ENCODE measurements around the gene B3GNT5. TPM values are rescaled to one million over a fixed set of nuclear protein-coding genes. Genes with fewer than 3 reads are reported as not detected.

Gene B3GNT5
- total and polyA plus RNA-seq, 2 donors (not counting 3 experiments of a cell fraction or from before 2014, with no cell fraction given) = 4.1 to 25.6 TPM

GRCh38 chr3:183307749-183308148, 54.7 kb downstream of the B3GNT5 start:
- Histone ChIP-seq H3K4me1 (ENCODE audit: control insufficient read depth, extremely low read depth, insufficient read depth, low read length) (peaks cover 4% of the 10 kb centered on the region), H3K27me3 (ENCODE audit: control insufficient read depth in 2 of 2, insufficient read depth in 2 of 2, low read length in 2 of 2) (no peaks in the 10 kb centered on the region), H3K36me3 (ENCODE audit: control insufficient read depth in 2 of 2, extremely low read depth in 1 of 2, insufficient read depth in 2 of 2, low read length in 2 of 2) (no peaks in the 10 kb centered on the region), H2AFZ (ENCODE audit: low read depth, low read length) (no peak overlapping the region), H3K9ac (replicated peaks; ENCODE audit: extremely low read depth, insufficient read depth, low read length) (no peak overlapping the region), H3K4me2 (ENCODE audit: insufficient read depth, low read length) (no peak overlapping the region), H3K79me2 (ENCODE audit: control insufficient read depth, insufficient read depth, low read length) (no peaks in the 10 kb centered on the region), H3K9me3 (replicated peaks; ENCODE audit: control insufficient read depth, insufficient read depth, low read length) (no peaks in the 10 kb centered on the region), H3K9me1 (replicated peaks; ENCODE audit: control insufficient read depth, extremely low read depth, insufficient read depth, low read length) (no peaks in the 10 kb centered on the region), H3K27ac (ENCODE audit: insufficient read depth, low read depth, low read length) (no peak overlapping the region), H4K20me1 (replicated peaks; ENCODE audit: control insufficient read depth, extremely low read depth, insufficient read depth, low read length) (no peaks in the 10 kb centered on the region), H3K4me3 (replicated peaks in 1 of 3; ENCODE audit: insufficient read depth in 1 of 3, low read depth in 1 of 3, low read length in 3 of 3) (no peak overlapping the region)
- FAIRE-seq = no peak
- BruUV-seq (replicated peaks) = no TSS peak
- no peak for DNase-seq (ENCODE audit: low read depth, low spot score)
- dilution Hi-C loops (cut with MboI; ENCODE audit: extremely low pct_ligation_motif_present, low sequenced_read_pairs) (no loop called here), intact Hi-C loops (cut with micrococcal nuclease) (no loop called here)
- CTCF ChIA-PET = interaction anchor here (0.6 to 1.6 kb wide), 4 partner anchors 8 to 123 kb away, joined by 3 to 4 read pairs (median 3); no protein-coding TSS in a partner anchor
- TF ChIP-seq GATA2 (IDR thresholded peaks at IDR 0.05; ENCODE audit: insufficient read depth, insufficient read length, low read depth, low read length) (no peak), CTCF (IDR thresholded peaks at IDR 0.05; ENCODE audit: extremely low read depth in 1 of 2, insufficient read depth in 1 of 2, low read depth in 1 of 2, low read length in 2 of 2) (no peak), FOS (IDR thresholded peaks at IDR 0.05; ENCODE audit: borderline replicate concordance, insufficient read depth, low read length) (no peak), JUN (IDR thresholded peaks at IDR 0.05; ENCODE audit: borderline replicate concordance, insufficient read depth, insufficient read length, low read depth) (no peak), MYC (IDR thresholded peaks at IDR 0.05; ENCODE audit: low read depth, low read length) (no peak), POLR2A (IDR thresholded peaks at IDR 0.05; ENCODE audit: low read depth, low read length) (no peak), EZH2 (IDR thresholded peaks at IDR 0.05; ENCODE audit: borderline replicate concordance, low read depth, low read length, severe bottlenecking) (no peak), POLR2AphosphoS5 (IDR thresholded peaks at IDR 0.05; ENCODE audit: insufficient read depth, low read depth, low read length) (no peak)
- TF ChIP-seq, protein P1, sequence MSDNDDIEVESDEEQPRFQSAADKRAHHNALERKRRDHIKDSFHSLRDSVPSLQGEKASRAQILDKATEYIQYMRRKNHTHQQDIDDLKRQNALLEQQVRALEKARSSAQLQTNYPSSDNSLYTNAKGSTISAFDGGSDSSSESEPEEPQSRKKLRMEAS (IDR thresholded peaks at IDR 0.05; ENCODE audit: insufficient read depth, insufficient read length) = no peak
- POLR2A ChIA-PET = no interaction called here
